ENCODE measurements around the gene NPAS3.

Gene NPAS3

DNA sequence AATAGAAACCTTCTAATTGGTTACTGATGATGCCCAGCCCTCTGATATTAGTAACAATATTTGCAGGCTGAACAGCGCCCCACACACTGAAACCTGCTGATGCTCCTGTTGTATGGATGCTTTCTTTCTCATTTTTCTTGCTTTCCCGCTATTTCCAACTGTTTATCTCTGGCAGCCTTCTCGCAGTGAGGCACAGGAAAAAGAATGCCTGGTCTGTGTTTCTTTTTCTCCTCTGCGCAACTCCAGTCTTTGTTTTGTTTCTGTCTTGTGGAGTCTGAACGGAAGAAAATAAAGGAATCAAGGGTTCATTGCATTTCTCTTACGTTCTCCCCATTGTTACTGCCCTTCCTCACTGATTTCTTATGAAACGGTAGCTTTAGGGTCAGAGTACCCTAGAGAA is 561.0 kb downstream of the NPAS3 start:
- no peak for DNase-seq (ENCODE audit: low read depth)
- TF ChIP-seq, protein P1, sequence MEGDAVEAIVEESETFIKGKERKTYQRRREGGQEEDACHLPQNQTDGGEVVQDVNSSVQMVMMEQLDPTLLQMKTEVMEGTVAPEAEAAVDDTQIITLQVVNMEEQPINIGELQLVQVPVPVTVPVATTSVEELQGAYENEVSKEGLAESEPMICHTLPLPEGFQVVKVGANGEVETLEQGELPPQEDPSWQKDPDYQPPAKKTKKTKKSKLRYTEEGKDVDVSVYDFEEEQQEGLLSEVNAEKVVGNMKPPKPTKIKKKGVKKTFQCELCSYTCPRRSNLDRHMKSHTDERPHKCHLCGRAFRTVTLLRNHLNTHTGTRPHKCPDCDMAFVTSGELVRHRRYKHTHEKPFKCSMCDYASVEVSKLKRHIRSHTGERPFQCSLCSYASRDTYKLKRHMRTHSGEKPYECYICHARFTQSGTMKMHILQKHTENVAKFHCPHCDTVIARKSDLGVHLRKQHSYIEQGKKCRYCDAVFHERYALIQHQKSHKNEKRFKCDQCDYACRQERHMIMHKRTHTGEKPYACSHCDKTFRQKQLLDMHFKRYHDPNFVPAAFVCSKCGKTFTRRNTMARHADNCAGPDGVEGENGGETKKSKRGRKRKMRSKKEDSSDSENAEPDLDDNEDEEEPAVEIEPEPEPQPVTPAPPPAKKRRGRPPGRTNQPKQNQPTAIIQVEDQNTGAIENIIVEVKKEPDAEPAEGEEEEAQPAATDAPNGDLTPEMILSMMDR (conservative IDR thresholded peaks at IDR 0.05; ENCODE audit: low read length), result no peak

DNA sequence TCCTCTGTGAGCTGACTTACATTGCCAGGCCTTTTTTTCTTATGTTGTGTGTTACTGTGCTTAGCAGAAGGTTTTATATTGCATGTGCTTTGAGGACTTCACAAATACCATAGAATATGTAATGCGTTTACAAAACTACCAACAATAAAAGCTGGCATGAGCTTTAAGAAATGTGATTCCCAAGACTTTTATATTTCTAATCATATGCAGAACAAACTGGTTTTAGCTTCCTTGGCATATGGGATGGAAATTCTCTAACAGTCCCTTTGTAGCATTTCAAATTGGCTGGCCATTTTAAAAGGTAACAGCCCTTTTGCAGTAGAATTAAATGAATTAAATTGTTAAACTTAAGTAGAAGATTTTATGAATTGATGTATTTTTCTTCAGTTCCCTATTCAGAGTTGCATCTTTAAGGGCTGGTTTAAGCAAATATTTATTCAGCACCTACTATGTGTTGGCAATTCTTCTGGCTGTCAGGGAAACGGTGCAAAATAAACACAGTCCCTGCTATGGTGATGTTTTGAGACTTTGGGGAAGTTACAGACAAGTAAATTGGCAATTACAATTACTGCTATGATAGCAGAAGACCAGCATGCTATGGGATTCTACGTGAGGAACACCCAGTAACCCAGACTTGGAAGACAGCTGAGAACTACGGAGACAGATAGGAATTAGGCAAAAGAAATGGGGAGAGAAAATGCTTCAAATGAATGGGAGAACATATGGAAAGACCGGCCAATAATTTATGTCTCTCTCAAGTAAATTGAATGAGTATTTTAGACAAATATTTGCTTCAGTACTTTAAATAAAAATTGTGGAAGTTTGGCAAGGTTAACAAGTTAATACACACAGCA is 565.8 kb downstream of the NPAS3 start:
- no peak overlapping the region for H3K4me3 ChIP-seq (ENCODE audit: low read length)
- TF ChIP-seq, protein P1 (conservative IDR thresholded peaks at IDR 0.05; ENCODE audit: low read length), result no peak
- DNase-seq (ENCODE audit: low read depth), result no peak

More for the DNA sequence above, 561.0 kb downstream of the NPAS3 start:
- no peak overlapping the region for H3K4me3 ChIP-seq (ENCODE audit: low read length)

DNA sequence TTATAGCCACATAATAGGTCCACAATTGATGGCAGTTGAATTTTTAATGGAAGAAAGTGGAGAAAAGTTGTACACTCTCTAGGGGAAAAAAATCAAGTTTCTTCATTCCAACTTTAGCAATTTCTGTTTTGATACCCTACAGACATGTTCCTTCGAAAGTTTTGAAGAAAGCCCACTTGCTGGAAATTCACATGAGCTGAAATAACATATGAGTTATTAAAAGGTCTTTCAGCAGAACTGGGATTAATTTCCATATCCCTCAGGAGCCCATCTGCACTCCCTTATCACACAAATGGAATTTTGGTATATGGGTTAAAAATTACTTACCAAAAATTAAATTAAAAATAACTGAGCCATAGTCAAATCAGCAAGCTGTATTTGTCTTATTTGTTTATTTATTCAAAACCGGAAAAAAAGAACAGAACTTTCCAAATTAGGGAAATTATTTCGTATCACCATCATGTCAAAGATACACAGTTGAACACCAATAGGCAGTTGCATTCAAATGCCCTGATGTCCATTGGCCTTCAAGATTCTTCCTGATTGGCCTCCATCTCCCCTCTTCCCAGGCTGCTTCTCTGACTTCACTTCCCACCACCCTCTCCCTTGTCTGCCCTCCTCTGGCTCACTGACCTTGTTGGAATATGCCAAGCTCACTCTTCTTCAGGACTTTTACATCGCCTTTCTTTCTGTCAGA is 566.7 kb downstream of the NPAS3 start:
- TF ChIP-seq, protein P1 (conservative IDR thresholded peaks at IDR 0.05; ENCODE audit: low read length), result no peak

DNA sequence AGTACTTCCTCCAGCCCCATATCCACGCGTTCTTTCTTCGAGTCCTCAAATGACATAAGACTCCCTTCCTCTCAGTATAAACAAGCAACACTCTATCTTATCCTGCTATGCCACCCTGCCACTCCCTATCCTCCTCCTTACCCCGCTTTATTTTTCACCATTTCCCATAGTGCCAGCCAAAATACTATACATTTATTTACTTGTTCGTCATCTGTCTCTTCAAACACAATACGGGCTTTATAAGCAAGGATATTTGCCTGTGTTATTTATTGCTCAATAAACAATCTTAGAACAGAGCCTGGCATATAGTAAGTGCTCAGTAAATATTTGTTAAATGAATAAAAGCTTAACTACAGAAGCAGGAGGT is 567.3 kb downstream of the NPAS3 start:
- TF ChIP-seq, protein P1 (conservative IDR thresholded peaks at IDR 0.05; ENCODE audit: low read length), result no peak
- H3K4me3 ChIP-seq (ENCODE audit: low read length), result no peak overlapping the region
- DNase-seq (ENCODE audit: low read depth), result no peak

More for the DNA sequence above, 566.7 kb downstream of the NPAS3 start:
- H3K4me3 ChIP-seq (ENCODE audit: low read length), result no peak overlapping the region
- DNase-seq (ENCODE audit: low read depth), result no peak

DNA sequence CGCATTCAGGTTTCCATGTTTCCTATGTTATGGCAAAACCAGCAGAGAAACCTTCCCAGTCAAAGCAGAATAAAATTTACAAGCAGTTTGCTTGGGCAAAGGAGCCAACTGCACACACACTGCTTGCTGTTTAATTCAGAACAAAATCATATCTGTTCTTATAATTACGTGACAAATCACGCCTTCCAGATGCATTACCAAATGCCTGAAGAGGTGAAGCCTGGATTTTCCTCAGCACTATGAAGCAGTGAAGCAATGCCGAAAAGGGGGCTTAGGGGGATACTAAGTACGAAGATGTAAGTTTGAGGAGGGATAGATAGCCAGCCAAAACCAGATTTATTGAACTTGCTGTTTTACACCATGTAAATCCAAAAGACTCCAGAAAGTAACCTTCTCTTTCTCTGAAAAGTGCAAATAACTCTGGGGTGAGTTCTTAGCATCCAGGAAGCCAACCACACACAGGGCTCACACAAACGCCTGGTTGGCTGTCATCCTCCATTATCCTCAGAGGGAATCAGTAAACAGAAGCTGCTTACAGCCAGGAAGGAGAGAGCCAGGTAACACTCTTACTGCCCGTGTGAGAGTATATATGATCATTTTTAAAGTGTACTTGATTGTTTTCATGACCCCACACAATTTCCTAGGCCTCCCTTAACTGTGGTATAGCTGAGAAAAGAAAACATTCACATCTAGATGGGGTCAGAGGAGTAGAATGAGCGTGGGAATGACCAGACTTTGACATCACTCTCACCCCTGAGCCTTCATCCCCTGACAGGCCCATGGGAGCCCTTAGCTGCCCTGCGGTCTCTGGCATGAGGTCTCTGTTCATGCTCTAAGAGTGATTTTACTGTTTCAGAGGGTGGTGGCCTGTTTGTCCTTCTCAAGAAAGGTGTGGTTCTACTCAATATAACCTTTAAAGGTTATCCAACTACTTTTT is 569.7 kb downstream of the NPAS3 start:
- H3K4me3 ChIP-seq (ENCODE audit: low read length), result no peak overlapping the region
- TF ChIP-seq, protein P1 (conservative IDR thresholded peaks at IDR 0.05; ENCODE audit: low read length), result no peak
- DNase-seq (ENCODE audit: low read depth), result no peak

DNA sequence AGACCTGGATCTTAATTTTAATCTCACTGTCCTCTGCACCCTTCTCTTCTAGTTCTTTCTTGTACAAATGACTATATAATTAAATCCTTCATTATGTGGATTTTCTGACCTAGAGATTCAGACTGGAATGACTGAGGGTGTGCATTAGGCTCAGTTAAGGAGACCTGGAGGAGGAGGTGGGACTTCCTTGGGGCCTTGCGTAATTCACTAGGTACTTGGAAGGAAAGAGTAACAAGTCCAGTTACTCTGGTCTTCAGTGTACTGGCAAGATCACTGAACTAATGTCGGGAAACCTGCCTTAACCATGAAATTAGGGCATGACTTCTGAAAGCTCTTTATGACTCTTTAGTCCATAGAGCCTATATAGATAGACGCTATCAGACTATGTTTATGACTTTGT is 570.8 kb downstream of the NPAS3 start:
- H3K4me3 ChIP-seq (ENCODE audit: low read length), result no peak overlapping the region
- TF ChIP-seq, protein P1 (conservative IDR thresholded peaks at IDR 0.05; ENCODE audit: low read length), result no peak
- DNase-seq (ENCODE audit: low read depth), result no peak
